KOPT-K1 (cell line): ENCODE data around the gene KBTBD12.

Experiments
- H3K27ac ChIP-seq: fragments of 200-600 bp; sonication (generic); 2 replicates; pipeline ENCODE4 v1.5.1; 2016; ENCODE audit warnings: antibody characterized with exemption, mild to moderate bottlenecking, low read depth, low read length; ENCODE audit not compliant: poor library complexity, severe bottlenecking
- H3K36me3 ChIP-seq: fragments of 200-600 bp; sonication (generic); 2 replicates; pipeline ENCODE4 v1.5.1; 2017; ENCODE audit warnings: antibody characterized with exemption, mild to moderate bottlenecking, low read length, moderate library complexity; ENCODE audit not compliant: insufficient read depth
- H3K9me3 ChIP-seq: fragments of 200-600 bp; sonication (generic); 2 replicates; pipeline ENCODE4 v1.5.1; 2017; ENCODE audit warnings: antibody characterized with exemption, low read length, mild to moderate bottlenecking; ENCODE audit not compliant: insufficient read depth, poor library complexity, severe bottlenecking

The KBTBD12 gene

DNA sequence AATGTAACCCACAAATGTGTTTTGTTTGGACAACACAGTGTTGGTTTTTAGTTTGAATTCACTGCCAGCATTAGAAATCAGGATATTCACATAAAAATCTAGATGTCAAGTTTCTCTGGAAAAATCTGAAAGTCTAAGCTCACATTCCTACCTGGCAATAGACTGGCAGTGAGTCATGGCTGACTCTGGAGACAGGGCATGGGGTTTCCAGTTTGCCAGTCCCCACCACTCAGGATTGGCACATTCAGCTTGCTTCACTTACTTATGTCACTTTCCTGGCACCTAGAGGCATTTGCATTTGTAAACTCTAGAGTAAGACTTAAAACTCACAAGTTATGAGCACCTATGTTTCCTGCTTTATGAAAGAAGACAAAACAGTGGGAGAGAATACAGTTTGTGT lies 118.1 kb downstream of the KBTBD12 start:
- Histone ChIP-seq H3K36me3 (no peaks in the 10 kb centered on the region), H3K9me3 (no peaks in the 10 kb centered on the region), H3K27ac (no peak overlapping the region)

DNA sequence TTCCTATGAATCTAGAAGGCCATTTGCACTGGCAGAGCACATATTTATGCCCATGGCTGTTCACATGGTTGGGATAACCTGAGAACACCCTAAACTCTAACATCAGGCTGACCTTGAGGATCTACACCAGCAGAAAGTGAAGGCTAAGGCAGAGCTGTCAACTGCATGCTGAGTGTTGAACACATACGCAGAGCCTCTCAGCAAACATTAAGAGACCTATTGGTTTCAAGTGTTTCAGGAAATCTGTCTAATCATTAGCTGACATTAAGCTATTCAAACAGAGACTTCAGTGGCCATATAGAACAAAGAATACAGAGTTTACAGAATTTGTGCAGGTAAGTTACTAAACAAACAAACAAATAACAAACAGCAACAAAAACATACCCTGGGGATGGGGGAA lies 121.1 kb downstream of the KBTBD12 start:
- Histone ChIP-seq H3K36me3 (no peaks in the 10 kb centered on the region), H3K9me3 (no peaks in the 10 kb centered on the region), H3K27ac (no peak overlapping the region)
